B cell (primary cell): ENCODE measurements around the gene VAC14. TPM values are rescaled to one million over a fixed set of nuclear protein-coding genes. Genes with fewer than 3 reads are reported as not detected.

Experiments
- polyA plus RNA-seq: library from polyadenylated mRNA; depleted of rRNA; stranded (reverse); fragments of >200 nt; gene quantifications from 2 replicates; pipeline ENCODE4 v1.2.3, GENCODE V29; 2012
- total RNA-seq, 2 donors: library from RNA; stranded (reverse); fragments of 120-200 nt in 1 of 2; gene quantifications; 1 replicate in 1 of 2; 2 replicates in 1 of 2; pipeline versions ENCODE4 v1.2.3 to v1.2.4, GENCODE V29; 2013 to 2022

Gene VAC14
- total and polyA plus RNA-seq, 2 donors (not counting 1 experiment from before 2014, with no cell fraction given): 42.6 to 64.7 TPM

Other genes with a start within 250 kb of the VAC14 start
- gene IL34, start 154.6 kb downstream of the VAC14 start, total RNA-seq: not detected in 2 replicates
- gene IL34, start 154.6 kb downstream of the VAC14 start, polyA plus RNA-seq: 0.09 TPM in 1 of 2 replicates, not detected in the other
- 1.6 and 2.6 TPM in 2 replicates for gene MTSS2, start 115.1 kb downstream of the VAC14 start, total RNA-seq
- gene MTSS2, start 115.1 kb downstream of the VAC14 start, polyA plus RNA-seq: 1.6 and 3.1 TPM in 2 replicates